Brain microvascular endothelial cell (primary cell): Measurements from ENCODE around the gene CDON.

Source experiments
- DNase-seq: peaks from one replicate; pipeline ENCODE4 v3.0.0-alpha.2; 2020
- H3K27ac ChIP-seq: fragments of 250-450 bp; sonication (Bioruptor Pico); 2 replicates; pipeline ENCODE4 v1.5.1; 2020; ENCODE audit warnings: mild to moderate bottlenecking, moderate library complexity
- H3K27me3 ChIP-seq: fragments of 250-450 bp; sonication (Bioruptor Pico); replicated peaks from 2 replicates; pipeline ENCODE4 v1.5.1; 2020; ENCODE audit warnings: mild to moderate bottlenecking
- H3K36me3 ChIP-seq: fragments of 250-450 bp; sonication (Bioruptor Pico); replicated peaks from 2 replicates; pipeline ENCODE4 v1.5.1; 2020; ENCODE audit warnings: mild to moderate bottlenecking
- H3K4me3 ChIP-seq: 2 replicates; pipeline ENCODE4 v1.5.1; 2011; ENCODE audit warnings: low read depth, mild to moderate bottlenecking, control low read depth, low read length, moderate library complexity
- CTCF ChIP-seq: IDR thresholded peaks from 2 replicates; pipeline ENCODE4 v1.5.1; 2011; ENCODE audit warnings: low read depth, mild to moderate bottlenecking, moderate library complexity, low read length, control low read depth, inconsistent platforms; ENCODE audit errors: missing control alignments
- in situ Hi-C: cut with HindIII; loops from 2 replicates; pipeline ENCODE4 v1.10.0; 2017; ENCODE audit warnings: low sequenced_read_pairs, low pct_ligation_motif_present

The CDON gene

GRCh38 chr11:126024123-126024522 is 38.5 kb downstream of the CDON start:
- no peak for DNase-seq
- Histone ChIP-seq H3K4me3 (no peak overlapping the region), H3K27ac (no peak overlapping the region), H3K27me3 (no peaks in the 10 kb centered on the region), H3K36me3 (no peaks in the 10 kb centered on the region)
- TF ChIP-seq CTCF: no peak
- in situ Hi-C loops: no loop called here

GRCh38 chr11:126012852-126013251 is 49.8 kb downstream of the CDON start:
- Histone ChIP-seq H3K36me3 (no peaks in the 10 kb centered on the region), H3K27ac (no peak overlapping the region), H3K27me3 (no peaks in the 10 kb centered on the region), H3K4me3 (no peak overlapping the region)
- in situ Hi-C loops: no loop called here
- DNase-seq: no peak
- no peak for TF ChIP-seq CTCF

GRCh38 chr11:126011754-126012153 is 50.9 kb downstream of the CDON start:
- TF ChIP-seq CTCF: no peak
- no peak overlapping the region for H3K4me3 ChIP-seq
- H3K36me3 ChIP-seq: no peaks in the 10 kb centered on the region
- no peaks in the 10 kb centered on the region for H3K27me3 ChIP-seq
- H3K27ac ChIP-seq: no peak overlapping the region
- no peak for DNase-seq
- in situ Hi-C loops: no loop called here

GRCh38 chr11:126011265-126011664 is 51.4 kb downstream of the CDON start:
- H3K27me3 ChIP-seq: no peaks in the 10 kb centered on the region
- no peaks in the 10 kb centered on the region for H3K36me3 ChIP-seq
- in situ Hi-C loops: no loop called here
- no peak for TF ChIP-seq CTCF
- no peak for DNase-seq
- H3K27ac ChIP-seq: no peak overlapping the region
- H3K4me3 ChIP-seq: no peak overlapping the region

- in situ Hi-C loops: no loop called here
- no peak for TF ChIP-seq CTCF
- Histone ChIP-seq H3K27ac (no peak overlapping the region), H3K27me3 (no peaks in the 10 kb centered on the region), H3K4me3 (no peak overlapping the region), H3K36me3 (no peaks in the 10 kb centered on the region)
- no peak for DNase-seq
Measured at GRCh38 chr11:126008956-126009355, 53.7 kb downstream of the CDON start.

- no peaks in the 10 kb centered on the region for H3K27me3 ChIP-seq
- in situ Hi-C loops: no loop called here
- no peaks in the 10 kb centered on the region for H3K36me3 ChIP-seq
- no peak overlapping the region for H3K27ac ChIP-seq
- no peak for TF ChIP-seq CTCF
- H3K4me3 ChIP-seq: no peak overlapping the region
- DNase-seq: peak; percentile 41
Measured at GRCh38 chr11:126007238-126007637, 55.4 kb downstream of the CDON start.
